GM19035 (cell line): ENCODE results near the gene CGNL1.

Experiments
- ATAC-seq: cut with Tn5 transposase; IDR thresholded peaks from one replicate; pipeline ENCODE4 v1.9.1; 2021; ENCODE audit not compliant: unreplicated experiment

The CGNL1 gene

GRCh38 chr15:57455929-57456328 is 79.6 kb downstream of the CGNL1 start:
- ATAC-seq: no peak

GRCh38 chr15:57456559-57456958 is 80.3 kb downstream of the CGNL1 start:
- ATAC-seq: no peak

GRCh38 chr15:57457726-57458125 is 81.4 kb downstream of the CGNL1 start:
- ATAC-seq: no peak

GRCh38 chr15:57458356-57458781 is 82.1 kb downstream of the CGNL1 start:
- no peak for ATAC-seq

GRCh38 chr15:57460208-57460816 is 84.0 kb downstream of the CGNL1 start:
- no peak for ATAC-seq

- ATAC-seq: no peak
Observed at GRCh38 chr15:57461541-57461940, 85.2 kb downstream of the CGNL1 start.

- ATAC-seq: no peak
Observed at GRCh38 chr15:57462381-57462780, 86.1 kb downstream of the CGNL1 start.

GRCh38 chr15:57463360-57463759 is 87.1 kb downstream of the CGNL1 start:
- ATAC-seq: no peak

- no peak for ATAC-seq
Observed at GRCh38 chr15:57464480-57464879, 88.2 kb downstream of the CGNL1 start.

- no peak for ATAC-seq
Observed at GRCh38 chr15:57468486-57468885, 92.2 kb downstream of the CGNL1 start.

- no peak for ATAC-seq
Observed at GRCh38 chr15:57470543-57470942, 94.2 kb downstream of the CGNL1 start.

- no peak for ATAC-seq
Observed at GRCh38 chr15:57472861-57473260, 96.6 kb downstream of the CGNL1 start.

GRCh38 chr15:57476533-57476975 is 100.2 kb downstream of the CGNL1 start:
- ATAC-seq: no peak

- no peak for ATAC-seq
Observed at GRCh38 chr15:57477736-57478522, 101.6 kb downstream of the CGNL1 start.

- no peak for ATAC-seq
Observed at GRCh38 chr15:57479005-57479404, 102.7 kb downstream of the CGNL1 start.

- ATAC-seq: no peak
Observed at GRCh38 chr15:57481038-57481705, 104.9 kb downstream of the CGNL1 start.

- ATAC-seq: no peak
Observed at GRCh38 chr15:57485869-57486268, 109.6 kb downstream of the CGNL1 start.

- no peak for ATAC-seq
Observed at GRCh38 chr15:57486833-57487232, 110.5 kb downstream of the CGNL1 start.

GRCh38 chr15:57489122-57489521 is 112.8 kb downstream of the CGNL1 start:
- ATAC-seq: no peak

- no peak for ATAC-seq
Observed at GRCh38 chr15:57493351-57493750, 117.0 kb downstream of the CGNL1 start.

- ATAC-seq: no peak
Observed at GRCh38 chr15:57494581-57494980, 118.3 kb downstream of the CGNL1 start.

- ATAC-seq: no peak
Observed at GRCh38 chr15:57495041-57495440, 118.7 kb downstream of the CGNL1 start.
